HepG2 (cell line): ENCODE measurements around the gene TRDMT1.

ENCODE experiments used
- BCL6 ChIP-seq: IDR thresholded peaks from 2 replicates; pipeline ENCODE4 v1.6.1; 2016; ENCODE audit warnings: missing genetic modification reagents, missing compliant biosample characterization
- FOXK2 ChIP-seq: fragments of 450-650 bp; IDR thresholded peaks from 2 replicates; pipeline ENCODE4 v1.6.1; 2016
- PHF21A ChIP-seq: sonication (generic); formaldehyde crosslinking; IDR thresholded peaks from 2 replicates; pipeline ENCODE4 v1.5.0; 2020; ENCODE audit warnings: mild to moderate bottlenecking, missing genetic modification reagents
- POGZ ChIP-seq: sonication (generic); formaldehyde crosslinking; IDR thresholded peaks from 2 replicates; pipeline ENCODE4 v1.4.0; 2020; ENCODE audit warnings: mild to moderate bottlenecking, missing genetic modification reagents
- REST ChIP-seq, 2 experiments: IDR thresholded peaks; 2 replicates each; pipeline ENCODE4 v1.6.1; 2011 to 2012; ENCODE audit warnings: low read length in 2 of 2, borderline replicate concordance in 1 of 2, low read depth in 1 of 2, mild to moderate bottlenecking in 1 of 2, moderate library complexity in 1 of 2
- ZNF563 ChIP-seq: sonication (generic); formaldehyde crosslinking; IDR thresholded peaks from 2 replicates; pipeline ENCODE4 v1.8.0; 2022; ENCODE audit warnings: mild to moderate bottlenecking, moderate library complexity, missing genetic modification reagents
- TF ChIP-seq, protein P1 (sequence below): IDR thresholded peaks from 2 replicates; pipeline ENCODE4 v1.6.1; 2012; ENCODE audit warnings: inconsistent platforms
- TF ChIP-seq, protein P2 (sequence below): sonication (generic); formaldehyde crosslinking; IDR thresholded peaks from 2 replicates; pipeline ENCODE4 v1.4.0; 2020; ENCODE audit warnings: missing genetic modification reagents
- TF ChIP-seq, protein P3 (sequence below): sonication (generic); formaldehyde crosslinking; IDR thresholded peaks from 2 replicates; pipeline ENCODE4 v1.5.0; 2020; ENCODE audit warnings: mild to moderate bottlenecking, missing genetic modification reagents, moderate library complexity

DNA sequence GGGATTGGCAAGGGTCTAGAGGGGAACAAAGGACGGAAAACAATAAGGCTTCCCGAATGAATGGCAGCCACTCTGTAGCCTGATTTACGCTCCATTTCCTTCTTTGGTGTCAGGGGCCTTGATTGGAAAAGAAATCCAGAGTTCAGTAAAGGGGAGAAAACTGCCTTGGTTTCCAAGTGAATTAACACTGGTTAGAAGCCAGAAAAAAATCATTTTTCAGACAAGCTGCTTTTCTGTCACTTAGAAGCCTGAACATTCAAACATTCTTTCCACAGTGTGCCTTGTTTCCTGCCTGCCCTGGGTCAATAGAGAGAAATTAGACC is 283 bp upstream of the TRDMT1 start:
- no peak for TF ChIP-seq FOXK2
- TF ChIP-seq PHF21A (CRISPR knock-in tag) = no peak
- TF ChIP-seq, protein P1, sequence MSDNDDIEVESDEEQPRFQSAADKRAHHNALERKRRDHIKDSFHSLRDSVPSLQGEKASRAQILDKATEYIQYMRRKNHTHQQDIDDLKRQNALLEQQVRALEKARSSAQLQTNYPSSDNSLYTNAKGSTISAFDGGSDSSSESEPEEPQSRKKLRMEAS = no peak
- TF ChIP-seq ZNF563 (CRISPR knock-in tag) = no peak
- TF ChIP-seq POGZ (CRISPR knock-in tag) = no peak
- TF ChIP-seq BCL6 (CRISPR knock-in tag) = no peak; the same call in 1 of the 2 replicates
- TF ChIP-seq, protein P2, sequence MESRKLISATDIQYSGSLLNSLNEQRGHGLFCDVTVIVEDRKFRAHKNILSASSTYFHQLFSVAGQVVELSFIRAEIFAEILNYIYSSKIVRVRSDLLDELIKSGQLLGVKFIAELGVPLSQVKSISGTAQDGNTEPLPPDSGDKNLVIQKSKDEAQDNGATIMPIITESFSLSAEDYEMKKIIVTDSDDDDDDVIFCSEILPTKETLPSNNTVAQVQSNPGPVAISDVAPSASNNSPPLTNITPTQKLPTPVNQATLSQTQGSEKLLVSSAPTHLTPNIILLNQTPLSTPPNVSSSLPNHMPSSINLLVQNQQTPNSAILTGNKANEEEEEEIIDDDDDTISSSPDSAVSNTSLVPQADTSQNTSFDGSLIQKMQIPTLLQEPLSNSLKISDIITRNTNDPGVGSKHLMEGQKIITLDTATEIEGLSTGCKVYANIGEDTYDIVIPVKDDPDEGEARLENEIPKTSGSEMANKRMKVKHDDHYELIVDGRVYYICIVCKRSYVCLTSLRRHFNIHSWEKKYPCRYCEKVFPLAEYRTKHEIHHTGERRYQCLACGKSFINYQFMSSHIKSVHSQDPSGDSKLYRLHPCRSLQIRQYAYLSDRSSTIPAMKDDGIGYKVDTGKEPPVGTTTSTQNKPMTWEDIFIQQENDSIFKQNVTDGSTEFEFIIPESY (CRISPR knock-in tag) = no peak
- TF ChIP-seq, protein P3, sequence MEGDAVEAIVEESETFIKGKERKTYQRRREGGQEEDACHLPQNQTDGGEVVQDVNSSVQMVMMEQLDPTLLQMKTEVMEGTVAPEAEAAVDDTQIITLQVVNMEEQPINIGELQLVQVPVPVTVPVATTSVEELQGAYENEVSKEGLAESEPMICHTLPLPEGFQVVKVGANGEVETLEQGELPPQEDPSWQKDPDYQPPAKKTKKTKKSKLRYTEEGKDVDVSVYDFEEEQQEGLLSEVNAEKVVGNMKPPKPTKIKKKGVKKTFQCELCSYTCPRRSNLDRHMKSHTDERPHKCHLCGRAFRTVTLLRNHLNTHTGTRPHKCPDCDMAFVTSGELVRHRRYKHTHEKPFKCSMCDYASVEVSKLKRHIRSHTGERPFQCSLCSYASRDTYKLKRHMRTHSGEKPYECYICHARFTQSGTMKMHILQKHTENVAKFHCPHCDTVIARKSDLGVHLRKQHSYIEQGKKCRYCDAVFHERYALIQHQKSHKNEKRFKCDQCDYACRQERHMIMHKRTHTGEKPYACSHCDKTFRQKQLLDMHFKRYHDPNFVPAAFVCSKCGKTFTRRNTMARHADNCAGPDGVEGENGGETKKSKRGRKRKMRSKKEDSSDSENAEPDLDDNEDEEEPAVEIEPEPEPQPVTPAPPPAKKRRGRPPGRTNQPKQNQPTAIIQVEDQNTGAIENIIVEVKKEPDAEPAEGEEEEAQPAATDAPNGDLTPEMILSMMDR (CRISPR knock-in tag) = no peak
- no peak for TF ChIP-seq REST (IDR thresholded peaks at IDR 0.05; ENCODE audit: borderline replicate concordance in 1 of 2, low read depth in 1 of 2, low read length in 2 of 2)
